OCI-LY3 (cell line): Measurements from ENCODE around the gene MUC16.
"Not testable (repeated sequence)": the region's sequence is repeated elsewhere in the genome, so short reads cannot be mapped to it uniquely, and the experiment has no call there.

ENCODE experiments used
- EZH2phosphoT487 ChIP-seq: fragments of 200-600 bp; shearing (Covaris generic); IDR thresholded peaks from 2 replicates; pipeline ENCODE4 v1.6.1; 2018; ENCODE audit warnings: antibody characterized with exemption, mixed run types, low read depth
- TF ChIP-seq, protein P1 (sequence below): fragments of 200-600, 300-600 bp; sonication (generic); IDR thresholded peaks from 2 replicates; pipeline ENCODE4 v1.5.1; 2014; ENCODE audit warnings: antibody characterized with exemption, low read length, low read depth

DNA sequence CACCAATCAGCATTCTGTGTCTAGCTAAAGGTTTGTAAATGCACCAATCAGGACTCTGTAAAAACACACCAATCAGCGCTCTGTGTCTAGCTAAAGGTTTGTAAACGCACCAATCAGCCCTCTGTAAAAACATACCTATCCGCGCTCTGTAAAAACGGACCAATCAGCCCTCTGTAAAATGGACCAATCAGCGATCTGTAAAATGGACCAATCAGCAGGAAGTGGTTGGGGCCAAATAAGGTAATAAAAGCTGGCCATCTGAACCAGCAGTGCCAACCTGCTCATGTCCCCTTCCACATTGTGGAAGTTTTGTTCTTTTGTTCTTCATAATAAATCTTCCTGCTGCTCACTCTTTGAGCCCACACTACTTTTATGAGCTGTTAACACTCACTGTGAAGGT lies 43.5 kb upstream of the MUC16 start:
- TF ChIP-seq, protein P1, sequence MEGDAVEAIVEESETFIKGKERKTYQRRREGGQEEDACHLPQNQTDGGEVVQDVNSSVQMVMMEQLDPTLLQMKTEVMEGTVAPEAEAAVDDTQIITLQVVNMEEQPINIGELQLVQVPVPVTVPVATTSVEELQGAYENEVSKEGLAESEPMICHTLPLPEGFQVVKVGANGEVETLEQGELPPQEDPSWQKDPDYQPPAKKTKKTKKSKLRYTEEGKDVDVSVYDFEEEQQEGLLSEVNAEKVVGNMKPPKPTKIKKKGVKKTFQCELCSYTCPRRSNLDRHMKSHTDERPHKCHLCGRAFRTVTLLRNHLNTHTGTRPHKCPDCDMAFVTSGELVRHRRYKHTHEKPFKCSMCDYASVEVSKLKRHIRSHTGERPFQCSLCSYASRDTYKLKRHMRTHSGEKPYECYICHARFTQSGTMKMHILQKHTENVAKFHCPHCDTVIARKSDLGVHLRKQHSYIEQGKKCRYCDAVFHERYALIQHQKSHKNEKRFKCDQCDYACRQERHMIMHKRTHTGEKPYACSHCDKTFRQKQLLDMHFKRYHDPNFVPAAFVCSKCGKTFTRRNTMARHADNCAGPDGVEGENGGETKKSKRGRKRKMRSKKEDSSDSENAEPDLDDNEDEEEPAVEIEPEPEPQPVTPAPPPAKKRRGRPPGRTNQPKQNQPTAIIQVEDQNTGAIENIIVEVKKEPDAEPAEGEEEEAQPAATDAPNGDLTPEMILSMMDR: not testable (repeated sequence)
- TF ChIP-seq EZH2phosphoT487: not testable (repeated sequence)
